GM19023 (cell line): ENCODE measurements around the gene STK38.

Source experiments
- ATAC-seq: cut with Tn5 transposase; IDR thresholded peaks from one replicate; pipeline ENCODE4 v1.9.1; 2021; ENCODE audit warnings: mild to moderate bottlenecking, moderate library complexity; ENCODE audit not compliant: unreplicated experiment

Gene STK38

DNA sequence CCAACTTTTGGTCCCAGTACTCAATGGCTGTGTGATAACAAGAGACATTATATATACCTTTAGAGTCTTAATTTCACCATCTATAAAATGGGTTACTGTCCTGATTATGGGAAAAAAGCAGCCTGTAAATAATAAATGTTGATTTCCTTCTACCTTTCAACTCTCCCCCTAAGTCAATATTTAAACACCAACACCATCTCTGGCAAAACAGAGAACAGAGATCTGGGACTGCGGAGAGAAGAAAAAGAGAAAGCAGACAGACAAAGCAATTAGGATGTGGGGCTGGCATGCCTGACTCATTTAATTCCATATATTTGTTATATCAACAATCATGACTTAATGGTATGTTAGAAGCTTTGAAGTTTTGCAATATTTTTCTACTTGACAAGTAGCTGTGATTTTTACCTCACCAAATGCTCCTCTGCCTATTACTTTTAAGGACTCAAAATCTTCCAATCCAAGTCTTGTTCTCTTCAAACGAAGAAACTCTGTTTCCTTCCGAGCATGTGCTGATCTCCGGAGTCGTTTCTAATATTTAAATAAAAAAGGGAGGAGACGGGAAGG, 23.3 kb downstream of the STK38 start:
- ATAC-seq, result no peak

DNA sequence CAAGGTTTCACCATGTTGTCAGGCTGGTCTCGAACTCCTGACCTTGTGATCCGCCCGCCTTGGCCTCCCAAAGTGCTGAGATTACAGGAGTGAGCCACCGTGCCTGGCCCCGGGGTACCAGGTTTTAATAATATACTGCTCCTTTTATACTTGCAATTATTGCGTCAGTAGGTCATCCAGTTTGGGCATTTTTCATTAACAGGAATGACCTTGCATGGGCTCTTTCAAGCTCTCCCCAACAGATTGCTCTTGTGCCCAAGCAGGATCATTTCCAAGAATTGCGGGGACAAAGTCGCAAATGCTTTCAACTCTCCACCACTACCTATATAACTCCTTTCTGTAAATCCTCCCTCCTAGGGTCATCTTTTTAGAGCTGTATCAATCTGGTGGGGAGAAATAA, 23.8 kb downstream of the STK38 start:
- no peak for ATAC-seq

DNA sequence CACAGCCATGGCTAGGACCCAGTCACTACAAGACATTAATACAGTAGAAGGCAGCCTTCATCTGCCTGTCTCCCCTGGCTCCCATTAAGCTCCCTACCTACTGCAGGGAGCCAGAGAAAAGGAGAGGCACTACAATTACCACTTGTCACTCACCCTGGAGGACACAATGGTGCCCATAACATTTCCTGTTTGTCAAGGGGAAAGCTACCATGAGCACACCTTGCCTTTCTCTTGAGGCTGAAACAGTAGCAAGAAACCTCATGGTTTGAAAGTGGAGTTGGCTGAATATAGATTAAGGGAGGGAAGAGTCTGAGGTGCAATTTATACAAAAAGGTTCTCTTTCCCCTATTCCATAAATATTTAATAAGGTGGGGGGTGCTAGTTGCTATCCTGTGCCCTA, 27.9 kb downstream of the STK38 start:
- no peak for ATAC-seq

- ATAC-seq, result no peak
These were observed 29.9 kb downstream of the STK38 start for GRCh38 chr6:36517408-36517807.

GRCh38 chr6:36516988-36517387, 30.3 kb downstream of the STK38 start:
- no peak for ATAC-seq

DNA sequence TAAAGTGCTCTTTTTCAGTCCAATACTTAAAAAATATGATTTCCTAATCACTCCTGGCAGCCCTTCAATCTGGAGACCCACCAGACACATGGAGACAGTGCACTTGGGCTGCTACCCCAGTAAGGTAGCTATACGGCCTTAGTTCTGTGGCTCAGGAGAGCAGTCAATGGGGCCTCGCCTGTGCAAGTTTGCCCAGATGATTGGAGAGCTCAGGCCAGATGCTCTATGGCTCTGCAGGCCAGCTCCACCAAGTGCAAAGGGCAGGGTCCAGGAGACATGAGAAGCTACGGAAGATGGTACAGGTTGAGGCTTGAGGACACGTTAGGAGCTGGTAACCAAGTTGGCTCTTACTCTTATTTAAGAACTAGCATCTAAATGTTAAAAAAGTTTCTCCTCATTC, 30.7 kb downstream of the STK38 start:
- no peak for ATAC-seq

DNA sequence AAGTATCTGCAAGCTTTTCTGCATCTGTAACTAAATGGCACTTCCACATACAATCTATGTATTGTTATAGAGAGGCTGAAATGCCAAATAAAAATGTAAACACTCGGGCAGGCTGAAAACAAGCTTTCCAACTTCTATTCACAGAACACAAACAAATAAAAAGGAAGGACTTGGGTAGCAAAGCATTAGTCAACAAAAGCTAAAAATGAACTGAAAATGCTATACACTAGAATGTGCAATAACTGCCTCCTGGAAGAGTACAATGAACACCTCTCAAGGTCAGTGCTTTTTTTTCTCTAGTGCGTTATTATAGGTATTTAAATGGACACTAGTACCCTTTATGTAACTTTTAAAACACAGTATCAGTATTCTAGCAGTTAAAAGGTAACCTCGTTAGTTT, 31.4 kb downstream of the STK38 start:
- no peak for ATAC-seq

GRCh38 chr6:36514554-36515456, 32.5 kb downstream of the STK38 start:
- no peak for ATAC-seq

GRCh38 chr6:36510365-36510764, 36.9 kb downstream of the STK38 start:
- ATAC-seq, result no peak

DNA sequence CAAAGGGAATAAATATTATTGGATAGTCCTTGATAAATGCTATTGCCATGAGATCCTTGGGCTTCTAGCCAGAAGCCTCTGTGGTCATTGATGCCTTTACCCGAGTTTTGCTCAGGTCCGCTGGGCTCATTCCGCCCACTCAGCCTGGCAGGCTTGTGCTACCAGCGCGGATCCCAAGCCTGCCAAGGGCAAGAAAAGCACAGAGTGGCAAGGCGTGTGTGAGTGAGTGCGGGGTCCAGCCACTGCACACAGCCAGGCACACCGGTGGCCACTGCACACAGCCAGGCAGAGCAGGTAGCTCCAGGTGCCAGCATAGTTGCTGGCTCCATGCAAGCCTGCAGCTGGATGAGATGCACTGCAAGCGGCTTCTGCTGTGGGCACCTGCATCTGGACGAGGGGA, 38.7 kb downstream of the STK38 start:
- ATAC-seq, result no peak

DNA sequence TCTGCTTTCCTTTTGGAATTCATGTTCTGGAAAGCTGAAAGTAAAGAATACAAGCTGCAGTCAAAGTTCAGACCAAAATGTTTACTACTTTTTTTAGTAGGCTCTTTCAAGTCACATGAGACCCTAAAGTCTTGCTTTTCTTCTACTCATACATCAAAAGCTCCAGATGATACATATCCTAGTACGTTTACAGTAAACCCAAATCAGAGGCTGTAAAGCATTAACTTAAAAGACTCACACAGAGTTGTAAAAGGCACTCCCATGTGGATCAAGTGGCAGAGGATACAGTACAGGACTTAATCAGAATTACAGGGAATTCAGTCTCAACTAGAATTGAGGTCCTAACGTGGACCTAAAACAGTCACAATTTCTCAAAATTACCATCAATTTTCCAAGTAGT, 40.7 kb downstream of the STK38 start:
- ATAC-seq, result no peak

DNA sequence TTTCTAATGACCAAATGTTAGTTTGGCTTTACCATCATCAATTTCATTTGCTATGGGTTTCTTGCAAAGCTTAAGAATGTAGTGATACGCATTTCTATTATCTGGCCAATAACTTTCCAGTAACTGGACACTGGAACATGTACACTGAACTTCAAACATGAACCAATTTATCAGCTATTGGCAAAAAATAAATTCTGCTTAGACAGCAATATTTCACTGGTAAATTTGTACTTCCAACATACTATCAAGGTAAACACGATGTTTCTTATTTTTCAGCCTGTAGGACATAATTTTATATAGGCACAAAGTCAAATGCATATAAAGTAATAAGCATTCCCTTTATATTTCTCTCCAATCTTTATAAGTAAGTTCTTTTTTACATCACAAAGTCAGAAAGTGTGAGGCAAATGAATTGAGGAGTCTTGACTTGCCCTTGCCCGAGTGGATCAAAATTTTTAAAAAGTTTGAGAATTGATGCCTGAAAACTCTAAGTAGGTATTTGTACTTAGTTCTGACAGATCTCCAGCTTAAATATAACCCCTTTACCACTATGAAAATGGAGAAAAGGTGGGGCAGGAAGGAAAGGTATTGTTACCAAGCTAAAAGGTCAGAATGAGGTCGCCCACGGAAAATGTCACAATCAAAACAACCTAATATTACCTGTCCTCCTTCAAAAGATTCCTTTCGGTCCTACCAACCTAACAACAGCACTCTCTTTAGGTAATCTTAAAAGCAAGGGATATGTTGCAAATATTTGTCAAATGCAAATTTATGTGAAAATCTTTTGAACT, 41.3 kb downstream of the STK38 start:
- ATAC-seq, result no peak

GRCh38 chr6:36504982-36505381, 42.3 kb downstream of the STK38 start:
- no peak for ATAC-seq

GRCh38 chr6:36504181-36504580, 43.1 kb downstream of the STK38 start:
- no peak for ATAC-seq

GRCh38 chr6:36501686-36502085, 45.6 kb downstream of the STK38 start:
- ATAC-seq, result no peak

DNA sequence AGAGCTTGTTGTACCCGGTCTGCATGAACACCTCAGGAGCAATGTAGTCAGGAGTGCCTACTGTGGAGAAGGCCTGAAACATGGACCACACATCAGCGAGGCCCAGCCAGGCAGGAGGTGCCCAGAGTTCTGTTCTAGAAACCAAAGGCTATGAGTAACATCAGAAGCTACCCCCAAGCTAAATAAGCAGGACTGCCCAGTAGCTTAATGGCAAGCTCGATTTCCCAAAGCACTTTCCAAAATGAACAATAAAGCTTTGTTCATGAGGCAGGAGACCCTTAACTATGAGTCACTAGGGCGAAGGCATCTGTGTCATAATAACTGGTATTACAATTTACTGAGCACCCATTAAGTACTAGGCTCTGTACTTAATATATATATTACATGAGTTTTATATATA, 47.4 kb downstream of the STK38 start:
- ATAC-seq, result no peak

GRCh38 chr6:36495086-36495485, 52.2 kb downstream of the STK38 start:
- no peak for ATAC-seq

- ATAC-seq, result no peak
These were observed 53.4 kb downstream of the STK38 start for GRCh38 chr6:36493859-36494258.

DNA sequence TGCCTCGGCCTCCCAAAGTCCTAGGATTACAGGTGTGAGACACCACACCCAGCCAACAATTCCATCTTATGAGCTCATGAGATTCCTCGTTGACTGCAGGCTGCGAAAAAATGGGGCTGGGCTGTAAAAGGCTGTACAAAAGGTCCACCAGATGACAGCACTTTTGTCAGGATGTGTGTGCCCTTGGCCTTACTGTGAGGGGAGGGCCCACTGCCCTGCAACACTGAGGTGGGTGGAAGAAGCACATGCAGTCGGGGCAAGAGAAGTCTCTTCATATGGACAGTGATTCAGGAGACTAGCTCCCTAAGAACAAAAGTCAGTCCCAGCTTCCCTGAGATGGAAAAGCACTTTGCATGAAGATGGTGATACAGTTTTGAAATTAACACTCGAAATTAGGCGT, 54.0 kb downstream of the STK38 start:
- ATAC-seq, result no peak

DNA sequence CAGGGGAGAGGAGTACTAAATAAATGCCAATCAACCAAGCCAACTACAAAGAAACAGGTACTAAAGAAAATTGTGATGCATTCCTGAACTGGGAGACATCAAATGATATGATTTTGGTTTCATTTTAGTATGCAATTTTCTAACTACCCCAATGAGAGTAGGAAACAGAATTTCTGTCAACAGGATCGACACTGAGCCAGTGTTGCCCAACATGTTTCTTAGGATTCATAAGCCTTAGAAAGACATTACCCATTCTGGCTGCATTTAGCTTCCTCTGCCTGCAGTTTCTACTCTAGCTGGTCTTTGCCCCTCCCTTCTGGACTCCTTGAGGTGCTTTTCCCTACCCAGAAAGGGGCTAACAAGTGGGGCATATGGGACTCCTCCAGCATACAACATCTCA, 54.7 kb downstream of the STK38 start:
- no peak for ATAC-seq

- no peak for ATAC-seq
These were observed 55.2 kb downstream of the STK38 start for GRCh38 chr6:36492092-36492491.
